Measurements from ENCODE around the gene GDF7.

- TF ChIP-seq SIN3A (IDR thresholded peaks at IDR 0.05; ENCODE audit: borderline replicate concordance, low read depth, low read length), result no peak
- no peak for TF ChIP-seq TEAD4 (IDR thresholded peaks at IDR 0.05; ENCODE audit: borderline replicate concordance, insufficient read depth)
- no peak for TF ChIP-seq POLR2AphosphoS5 (IDR thresholded peaks at IDR 0.05; ENCODE audit: low read depth, low read length)
- no peak for TF ChIP-seq ZBTB33 (IDR thresholded peaks at IDR 0.05; ENCODE audit: borderline replicate concordance, low read depth)
These were observed 5.3 kb upstream of the GDF7 start for GRCh38 chr2:20661421-20662307.
